Smooth muscle cell of the brain vasculature (primary cell): ENCODE data around the gene HDAC6.
A peak's percentile ranks its signal among the peaks of the same experiment; 100 is the strongest.
"Not testable (repeated sequence)": the region's sequence is repeated elsewhere in the genome, so short reads cannot be mapped to it uniquely, and the experiment has no call there.

Source experiments
- DNase-seq: peaks from one replicate; pipeline ENCODE4 v3.0.0-alpha.2; 2012; ENCODE audit warnings: low read depth, low spot score

The HDAC6 gene

DNA sequence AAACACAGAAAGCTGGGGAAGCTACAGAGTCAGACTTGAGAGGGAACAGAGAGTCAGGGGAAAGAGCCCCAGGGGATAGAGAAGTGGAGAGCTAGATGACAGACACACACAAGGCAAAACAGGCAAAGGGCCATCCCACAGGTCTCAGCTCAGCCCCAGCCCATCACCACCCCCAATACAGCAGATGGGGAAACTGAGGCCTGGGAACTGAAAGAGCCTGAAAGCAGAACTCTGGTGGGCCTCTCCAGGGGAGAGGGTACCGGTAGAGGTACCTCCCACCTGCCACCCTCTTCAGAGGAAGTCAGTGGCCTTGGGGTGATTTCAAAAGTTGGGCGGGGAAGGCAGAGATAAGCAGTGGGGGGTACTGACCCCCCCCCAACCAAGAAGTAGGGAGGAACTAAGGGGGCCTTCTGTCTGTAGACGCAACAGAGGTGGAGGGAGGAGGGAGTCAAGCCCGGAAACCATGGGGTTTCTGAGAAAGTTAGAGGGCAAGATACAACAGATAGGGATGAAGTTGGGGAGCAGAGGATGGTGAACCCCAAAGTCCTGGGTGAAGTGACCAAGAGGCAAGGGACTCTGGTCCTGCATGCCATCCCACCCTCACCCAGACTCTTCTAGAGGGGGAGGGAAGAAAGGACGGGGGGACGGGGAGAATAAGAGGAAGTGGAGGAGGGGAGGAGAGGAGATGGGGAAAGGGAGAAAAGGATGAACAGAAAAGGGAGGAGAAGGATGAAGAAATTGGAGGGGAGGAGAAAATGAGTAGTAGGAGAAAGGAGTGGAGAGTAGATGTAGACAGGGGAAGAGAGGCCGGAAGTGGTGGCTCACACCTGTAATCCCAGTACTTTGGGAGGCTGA, 12.3 kb upstream of the HDAC6 start:
- no peak for DNase-seq

DNA sequence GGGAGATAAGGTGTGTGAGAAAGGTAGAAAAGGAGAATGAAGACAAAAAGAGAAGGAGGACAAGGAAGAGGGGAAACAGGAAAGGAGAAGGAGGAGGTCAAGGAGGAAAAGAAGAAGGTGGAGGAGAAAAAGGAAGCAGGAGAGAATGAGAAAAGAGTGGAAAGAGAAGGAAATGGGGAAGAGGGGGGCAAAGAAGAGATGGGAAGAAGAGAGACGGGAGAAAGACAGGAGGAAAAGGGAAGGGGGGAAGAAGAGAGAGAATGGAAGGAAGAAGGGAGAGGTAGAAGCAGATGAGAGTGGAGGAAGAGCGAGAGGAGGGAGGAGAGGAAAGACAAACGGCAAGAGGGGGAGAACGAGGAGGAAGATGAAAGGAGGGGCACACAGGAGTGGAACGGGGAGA, 11.4 kb upstream of the HDAC6 start:
- DNase-seq: no peak

DNA sequence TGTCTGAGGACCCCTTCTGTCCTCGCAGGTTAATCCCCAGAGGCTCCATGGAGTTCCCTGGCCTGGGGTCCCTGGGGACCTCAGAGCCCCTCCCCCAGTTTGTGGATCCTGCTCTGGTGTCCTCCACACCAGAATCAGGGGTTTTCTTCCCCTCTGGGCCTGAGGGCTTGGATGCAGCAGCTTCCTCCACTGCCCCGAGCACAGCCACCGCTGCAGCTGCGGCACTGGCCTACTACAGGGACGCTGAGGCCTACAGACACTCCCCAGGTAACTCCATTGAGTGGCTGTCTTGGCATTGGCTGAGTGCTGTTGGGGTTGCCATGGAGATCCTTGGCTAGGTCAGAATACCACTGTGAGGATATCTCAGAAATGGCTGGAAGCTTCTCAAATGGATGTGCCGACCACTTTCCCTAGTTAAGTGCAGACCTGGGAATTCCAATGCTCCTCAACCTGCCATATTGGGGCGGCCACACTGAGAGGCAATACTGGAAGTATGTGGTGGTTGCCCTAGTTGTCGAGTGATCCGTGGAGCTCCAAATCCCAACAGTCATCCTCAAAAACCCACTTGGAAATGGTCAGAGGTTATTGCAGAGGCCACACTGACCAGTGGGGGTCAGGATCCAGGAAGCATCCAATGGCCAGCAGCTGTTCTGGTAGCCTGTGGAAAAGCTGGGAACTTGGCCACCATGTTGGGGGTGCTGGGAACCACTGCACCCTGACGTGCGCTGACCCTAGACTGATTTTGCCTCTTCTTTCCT, 10.6 kb upstream of the HDAC6 start:
- DNase-seq: no peak

DNA sequence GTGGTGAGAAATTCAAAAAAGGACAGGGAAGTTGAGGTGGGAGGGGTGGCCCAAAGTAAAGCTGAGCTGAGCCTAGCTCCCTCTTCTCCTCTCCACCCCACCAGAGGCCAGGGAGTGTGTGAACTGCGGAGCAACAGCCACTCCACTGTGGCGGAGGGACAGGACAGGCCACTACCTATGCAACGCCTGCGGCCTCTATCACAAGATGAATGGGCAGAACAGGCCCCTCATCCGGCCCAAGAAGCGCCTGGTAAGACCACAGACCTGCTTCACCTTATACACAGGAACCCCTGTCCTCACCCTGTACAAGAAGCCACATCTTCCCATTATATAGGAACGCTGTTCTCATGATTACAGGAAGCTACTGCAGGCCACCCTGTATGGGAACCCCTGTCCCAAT, 9.6 kb upstream of the HDAC6 start:
- DNase-seq: no peak

DNA sequence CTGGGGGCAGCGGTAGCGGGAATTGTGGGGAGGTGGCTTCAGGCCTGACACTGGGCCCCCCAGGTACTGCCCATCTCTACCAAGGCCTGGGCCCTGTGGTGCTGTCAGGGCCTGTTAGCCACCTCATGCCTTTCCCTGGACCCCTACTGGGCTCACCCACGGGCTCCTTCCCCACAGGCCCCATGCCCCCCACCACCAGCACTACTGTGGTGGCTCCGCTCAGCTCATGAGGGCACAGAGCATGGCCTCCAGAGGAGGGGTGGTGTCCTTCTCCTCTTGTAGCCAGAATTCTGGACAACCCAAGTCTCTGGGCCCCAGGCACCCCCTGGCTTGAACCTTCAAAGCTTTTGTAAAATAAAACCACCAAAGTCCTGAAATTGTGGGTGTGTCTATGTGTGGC, 7.9 kb upstream of the HDAC6 start:
- DNase-seq: no peak

DNA sequence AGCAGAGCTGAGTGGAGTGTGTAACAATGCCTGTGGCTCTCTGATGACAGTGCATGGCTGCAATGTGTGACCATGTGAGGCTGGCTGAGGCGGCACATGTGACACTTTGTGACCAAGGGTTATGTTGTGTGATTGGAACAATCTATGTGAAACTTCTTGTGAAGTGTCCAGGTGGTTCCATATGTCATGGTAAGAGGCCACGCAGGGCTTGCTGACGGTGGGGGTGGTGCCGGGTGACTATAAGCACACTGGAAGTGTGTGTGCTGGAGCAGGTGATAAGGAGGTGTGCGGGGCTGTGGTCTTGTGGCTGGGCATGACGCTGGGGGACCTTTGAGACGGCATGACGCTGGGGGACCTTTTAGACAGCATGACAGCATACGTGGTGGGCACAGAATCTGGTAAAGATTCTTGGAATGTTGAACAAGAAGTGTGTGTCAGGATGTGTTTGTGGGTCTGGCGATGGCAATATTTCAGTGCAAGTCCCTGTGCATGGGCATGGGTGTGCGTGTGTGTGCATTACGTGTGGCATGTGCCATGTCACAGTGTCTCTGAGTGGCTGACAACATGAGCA, 7.4 kb upstream of the HDAC6 start:
- DNase-seq: no peak

DNA sequence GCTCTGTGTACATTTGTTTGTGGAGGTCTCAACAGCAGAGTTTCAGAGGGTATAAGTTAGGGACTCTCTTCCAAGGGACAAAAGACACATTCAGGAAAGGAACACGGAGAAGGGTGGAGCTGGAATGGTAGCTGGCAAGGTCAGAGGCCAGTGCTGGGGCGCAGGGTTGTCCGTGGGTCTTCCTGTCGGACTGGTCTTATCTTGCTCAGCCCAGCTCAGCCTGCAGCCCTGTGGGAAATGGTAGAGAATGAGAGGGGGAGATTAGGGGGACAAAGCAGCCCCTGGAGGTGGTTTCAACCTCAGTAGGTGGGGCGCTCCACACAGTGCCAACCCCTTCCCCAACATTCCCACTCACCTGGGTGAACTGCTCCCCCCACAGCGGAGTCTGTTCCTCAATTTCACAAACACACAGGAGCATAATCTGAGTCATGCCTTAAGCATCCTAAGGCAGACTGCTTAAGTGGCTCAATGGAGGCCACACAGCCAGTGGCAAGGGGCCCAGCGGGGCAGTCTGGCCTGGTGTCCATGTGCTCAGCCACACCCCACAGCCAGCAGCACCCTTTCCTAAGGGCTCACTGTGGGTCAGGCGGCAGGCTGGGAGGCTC, 6.9 kb upstream of the HDAC6 start:
- no peak for DNase-seq

DNA sequence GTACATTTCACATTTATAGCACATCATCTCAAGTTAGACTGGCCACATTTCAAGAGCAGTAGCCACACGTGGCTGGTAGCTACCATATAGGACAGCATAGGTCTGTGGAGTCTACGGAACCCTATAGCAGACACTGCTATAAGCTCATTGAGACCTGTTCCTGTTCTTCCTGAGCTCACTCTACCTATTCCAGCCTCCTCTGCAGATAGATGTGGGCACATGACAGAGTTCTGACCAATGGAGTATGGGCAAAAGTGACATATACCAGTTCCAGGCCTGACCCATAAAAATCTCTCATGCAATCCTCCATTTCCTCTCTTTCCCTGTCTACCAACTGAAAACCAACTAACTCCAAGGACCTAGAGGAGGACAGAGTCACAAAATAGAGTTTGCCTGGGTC, 3.5 kb upstream of the HDAC6 start:
- no peak for DNase-seq

DNA sequence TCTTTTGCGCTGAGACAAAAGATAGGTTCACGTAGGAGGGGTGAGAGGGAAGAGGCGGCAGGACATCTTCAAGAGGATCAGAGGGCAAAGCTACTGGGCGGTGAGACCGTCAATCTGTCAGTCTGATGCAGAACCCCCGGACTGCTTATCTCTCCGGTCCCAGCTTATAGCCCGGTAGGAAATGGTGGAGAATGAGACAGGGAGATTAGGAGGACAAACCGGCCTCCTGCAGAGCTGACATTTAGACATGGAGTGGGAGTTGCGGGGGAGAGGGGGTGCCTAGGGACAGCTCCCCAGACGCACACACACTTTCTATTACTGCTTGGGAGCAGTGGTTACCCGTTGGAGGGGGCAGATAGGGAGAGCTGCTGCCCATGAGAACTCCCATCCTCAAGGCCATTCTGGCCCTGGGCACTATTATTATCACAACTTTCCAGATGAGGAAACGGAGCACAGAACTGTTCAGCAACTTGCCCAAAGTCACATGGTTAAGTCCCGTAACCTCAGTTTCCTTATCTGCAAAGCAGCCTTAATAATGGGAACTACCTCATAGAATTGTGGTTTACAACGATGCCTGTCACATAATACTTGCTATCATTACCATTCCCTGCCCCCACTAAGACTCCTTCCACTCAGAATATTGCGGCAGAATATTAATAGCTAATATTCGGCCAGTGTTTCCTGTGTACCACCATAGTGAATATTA, 1.1 kb upstream of the HDAC6 start:
- DNase-seq: no peak

DNA sequence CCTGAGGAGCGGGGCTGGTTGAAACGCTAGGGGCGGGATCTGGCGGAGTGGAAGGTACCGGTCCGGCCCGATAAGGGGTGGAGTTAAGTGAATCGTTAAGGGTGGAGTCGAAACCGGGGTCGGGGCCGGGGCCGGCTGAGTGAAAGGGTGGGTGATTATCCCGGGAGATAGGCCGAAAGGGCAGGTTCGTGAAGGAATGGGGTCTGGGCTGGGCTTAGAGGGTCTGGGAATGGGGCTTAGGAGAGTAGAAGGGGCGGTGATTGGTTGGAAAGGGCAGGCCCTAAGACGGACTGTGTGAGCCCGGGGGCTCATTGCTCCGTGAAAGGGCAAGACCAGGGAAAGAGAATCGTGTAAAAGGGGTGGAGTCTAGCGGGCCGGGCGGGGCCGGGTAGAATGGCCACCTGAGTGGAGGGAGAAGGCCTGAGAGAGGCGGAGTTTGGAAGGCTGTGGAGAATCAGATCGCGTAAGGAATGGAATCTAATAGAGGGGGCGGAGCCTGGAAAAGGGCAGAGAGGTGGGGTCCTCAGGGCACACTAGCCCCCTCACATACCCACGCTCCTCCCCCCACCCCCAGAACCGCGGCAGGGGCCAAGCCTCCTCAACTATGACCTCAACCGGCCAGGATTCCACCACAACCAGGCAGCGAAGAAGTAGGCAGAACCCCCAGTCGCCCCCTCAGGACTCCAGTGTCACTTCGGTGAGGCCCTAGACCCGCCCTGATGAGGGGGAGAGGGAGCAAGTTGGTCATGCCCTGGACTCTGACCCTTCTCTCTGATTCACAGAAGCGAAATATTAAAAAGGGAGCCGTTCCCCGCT, 430 bp downstream of the HDAC6 start:
- peak; percentile 52 for DNase-seq

DNA sequence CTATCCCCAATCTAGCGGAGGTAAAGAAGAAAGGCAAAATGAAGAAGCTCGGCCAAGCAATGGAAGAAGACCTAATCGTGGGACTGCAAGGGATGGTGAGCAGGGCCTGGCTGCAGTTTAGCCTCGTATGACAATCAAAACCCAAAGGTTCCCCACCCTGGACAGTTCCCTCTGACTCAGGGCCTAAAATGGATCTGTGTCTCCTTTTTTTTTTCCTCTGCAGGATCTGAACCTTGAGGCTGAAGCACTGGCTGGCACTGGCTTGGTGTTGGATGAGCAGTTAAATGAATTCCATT, 986 bp downstream of the HDAC6 start:
- no peak for DNase-seq

DNA sequence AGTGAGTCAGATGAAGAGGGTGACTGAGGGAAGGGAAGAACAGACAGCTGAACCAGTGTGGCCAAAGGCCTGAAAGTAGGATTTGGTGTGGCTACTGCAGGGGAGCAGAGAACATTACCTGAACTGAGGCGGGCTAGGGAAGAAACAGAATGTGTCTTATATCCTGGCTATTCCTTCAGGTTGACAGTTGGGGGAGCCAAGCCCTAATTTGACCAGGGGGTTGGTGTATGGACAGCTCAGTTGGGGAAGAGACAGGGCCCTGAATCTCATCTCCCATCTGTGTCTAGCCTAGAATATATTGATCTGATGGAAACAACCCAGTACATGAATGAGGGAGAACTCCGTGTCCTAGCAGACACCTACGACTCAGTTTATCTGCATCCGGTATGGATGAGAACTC, 4.2 kb downstream of the HDAC6 start:
- no peak for DNase-seq

DNA sequence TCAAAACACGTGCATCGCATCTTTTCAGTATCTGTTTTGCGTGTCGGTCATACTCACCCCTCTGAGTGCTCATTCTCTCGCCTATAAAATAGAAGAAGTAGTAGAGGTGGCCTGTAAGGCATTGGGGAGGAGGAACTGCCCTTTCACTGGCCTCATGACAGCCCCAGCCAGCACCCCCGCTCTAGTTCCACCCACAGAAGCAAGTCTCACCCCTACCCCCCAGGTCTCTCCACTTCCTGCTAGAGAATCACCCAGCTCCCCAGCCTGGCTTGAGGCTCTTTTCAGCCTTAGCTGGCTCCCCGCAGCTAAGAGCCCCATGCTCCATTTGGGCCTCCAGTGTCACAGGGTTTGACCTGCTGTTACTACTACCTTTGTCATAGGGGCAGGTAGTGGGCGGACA, 11.8 kb downstream of the HDAC6 start:
- no peak for DNase-seq

DNA sequence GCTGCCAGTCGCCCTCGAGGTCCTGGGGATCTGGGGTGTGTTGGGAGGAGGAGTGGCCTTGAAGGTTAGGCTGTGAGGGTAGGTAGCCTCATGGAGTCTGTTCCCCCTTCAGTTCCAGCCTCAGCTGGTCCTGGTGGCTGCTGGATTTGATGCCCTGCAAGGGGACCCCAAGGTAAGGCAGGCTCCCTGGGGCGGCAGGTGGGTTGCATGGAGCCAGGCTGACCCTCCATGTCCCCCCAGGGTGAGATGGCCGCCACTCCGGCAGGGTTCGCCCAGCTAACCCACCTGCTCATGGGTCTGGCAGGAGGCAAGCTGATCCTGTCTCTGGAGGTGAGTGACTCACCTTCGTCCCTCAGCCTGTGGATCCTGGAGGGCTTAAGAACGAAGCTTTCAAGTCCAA, 12.9 kb downstream of the HDAC6 start:
- DNase-seq: no peak

DNA sequence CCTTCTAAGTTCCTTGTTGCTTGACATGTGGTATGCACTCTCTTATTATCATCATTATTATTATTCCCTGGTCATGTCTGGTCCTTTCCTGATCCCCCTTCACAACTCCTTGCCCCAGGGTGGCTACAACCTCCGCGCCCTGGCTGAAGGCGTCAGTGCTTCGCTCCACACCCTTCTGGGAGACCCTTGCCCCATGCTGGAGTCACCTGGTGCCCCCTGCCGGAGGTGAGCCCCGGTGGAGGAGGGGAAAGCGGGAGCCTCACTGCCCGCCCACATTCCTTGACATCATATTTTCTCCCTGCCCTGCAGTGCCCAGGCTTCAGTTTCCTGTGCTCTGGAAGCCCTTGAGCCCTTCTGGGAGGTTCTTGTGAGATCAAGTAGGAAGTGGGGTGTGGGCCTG, 13.4 kb downstream of the HDAC6 start:
- no peak for DNase-seq

DNA sequence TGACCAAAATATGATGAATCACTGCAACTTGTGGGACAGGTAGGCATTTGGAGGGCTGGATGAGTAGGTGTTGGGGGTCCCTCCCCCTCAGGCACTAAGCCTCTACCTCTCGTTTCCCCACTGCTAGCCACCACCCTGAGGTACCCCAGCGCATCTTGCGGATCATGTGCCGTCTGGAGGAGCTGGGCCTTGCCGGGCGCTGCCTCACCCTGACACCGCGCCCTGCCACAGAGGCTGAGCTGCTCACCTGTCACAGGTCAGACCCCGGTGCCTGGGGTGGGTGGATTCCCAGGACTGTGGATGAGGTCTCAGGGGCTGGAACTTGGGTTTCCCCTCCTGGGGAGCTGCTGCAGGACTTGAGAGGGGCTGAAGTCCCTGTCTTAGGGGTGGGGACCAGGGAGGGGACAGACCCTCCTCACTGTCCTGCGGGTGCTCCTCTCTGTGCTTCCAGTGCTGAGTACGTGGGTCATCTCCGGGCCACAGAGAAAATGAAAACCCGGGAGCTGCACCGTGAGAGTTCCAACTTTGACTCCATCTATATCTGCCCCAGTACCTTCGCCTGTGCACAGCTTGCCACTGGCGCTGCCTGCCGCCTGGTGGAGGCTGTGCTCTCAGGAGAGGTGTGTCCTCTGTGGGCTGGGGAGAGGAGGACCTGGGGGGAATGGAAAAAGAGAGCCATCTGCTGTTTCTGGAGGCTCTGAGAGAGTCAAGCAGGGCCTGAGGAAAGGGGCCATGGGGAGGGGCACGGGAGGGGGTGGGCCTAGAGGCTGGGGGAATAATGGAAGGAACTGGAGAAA, 14.3 kb downstream of the HDAC6 start:
- DNase-seq: no peak

DNA sequence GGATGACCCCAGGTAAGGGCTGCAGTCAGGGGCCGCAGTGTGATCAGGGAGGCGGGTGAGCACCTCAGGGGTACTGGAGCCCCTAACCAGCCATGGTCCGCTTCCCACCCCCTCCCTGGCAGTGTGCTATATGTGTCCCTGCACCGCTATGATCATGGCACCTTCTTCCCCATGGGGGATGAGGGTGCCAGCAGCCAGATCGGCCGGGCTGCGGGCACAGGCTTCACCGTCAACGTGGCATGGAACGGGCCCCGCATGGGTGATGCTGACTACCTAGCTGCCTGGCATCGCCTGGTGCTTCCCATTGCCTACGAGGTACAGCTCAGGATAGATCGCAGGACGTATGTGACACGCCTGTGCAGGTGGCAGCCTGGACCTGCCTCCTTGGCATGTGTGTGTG, 16.2 kb downstream of the HDAC6 start:
- no peak for DNase-seq

DNA sequence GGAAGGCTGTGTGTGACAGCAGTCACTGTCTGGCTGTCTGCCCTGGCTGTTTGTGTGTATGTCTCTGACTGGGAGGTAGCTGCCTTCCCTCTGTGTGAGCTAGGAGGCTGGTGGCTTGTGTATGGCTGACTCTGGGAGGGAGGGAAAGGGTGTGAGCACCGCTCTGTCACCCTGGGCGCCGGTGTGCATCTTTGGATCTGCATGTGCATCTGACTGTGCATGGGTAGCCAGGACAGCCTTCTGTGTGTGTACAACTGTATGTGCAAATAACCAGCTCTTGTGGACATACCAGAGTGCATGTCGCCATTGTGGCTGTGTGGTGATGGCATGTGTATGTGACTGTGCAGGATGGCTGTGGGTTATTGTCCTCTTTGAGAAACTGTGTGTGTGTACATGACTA, 17.0 kb downstream of the HDAC6 start:
- DNase-seq: no peak

DNA sequence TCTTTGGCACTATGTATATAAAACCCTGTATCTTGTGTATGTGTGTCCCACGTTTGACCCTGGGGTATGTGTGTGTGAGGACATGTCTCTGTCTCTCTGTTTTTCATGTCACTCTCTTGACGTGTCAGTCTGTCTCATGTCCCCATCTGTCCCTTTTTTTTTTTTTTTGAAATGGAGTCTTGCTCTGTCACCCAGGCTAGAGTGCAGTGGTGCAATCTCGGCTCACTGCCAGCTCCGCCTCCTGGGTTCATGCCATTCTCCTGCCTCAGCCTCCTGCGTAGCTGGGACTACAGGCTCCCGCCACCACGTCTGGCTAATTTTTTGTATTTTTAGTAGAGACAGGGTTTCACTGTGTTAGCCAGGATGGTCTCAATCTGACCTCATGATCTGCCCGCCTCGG, 17.5 kb downstream of the HDAC6 start:
- not testable (repeated sequence) for DNase-seq

DNA sequence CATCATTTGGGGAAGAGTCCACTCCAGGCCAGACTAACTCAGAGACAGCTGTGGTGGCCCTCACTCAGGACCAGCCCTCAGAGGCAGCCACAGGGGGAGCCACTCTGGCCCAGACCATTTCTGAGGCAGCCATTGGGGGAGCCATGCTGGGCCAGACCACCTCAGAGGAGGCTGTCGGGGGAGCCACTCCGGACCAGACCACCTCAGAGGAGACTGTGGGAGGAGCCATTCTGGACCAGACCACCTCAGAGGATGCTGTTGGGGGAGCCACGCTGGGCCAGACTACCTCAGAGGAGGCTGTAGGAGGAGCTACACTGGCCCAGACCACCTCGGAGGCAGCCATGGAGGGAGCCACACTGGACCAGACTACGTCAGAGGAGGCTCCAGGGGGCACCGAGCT, 21.2 kb downstream of the HDAC6 start:
- no peak for DNase-seq
